Measurements from ENCODE around the gene SH2D5.

DNA sequence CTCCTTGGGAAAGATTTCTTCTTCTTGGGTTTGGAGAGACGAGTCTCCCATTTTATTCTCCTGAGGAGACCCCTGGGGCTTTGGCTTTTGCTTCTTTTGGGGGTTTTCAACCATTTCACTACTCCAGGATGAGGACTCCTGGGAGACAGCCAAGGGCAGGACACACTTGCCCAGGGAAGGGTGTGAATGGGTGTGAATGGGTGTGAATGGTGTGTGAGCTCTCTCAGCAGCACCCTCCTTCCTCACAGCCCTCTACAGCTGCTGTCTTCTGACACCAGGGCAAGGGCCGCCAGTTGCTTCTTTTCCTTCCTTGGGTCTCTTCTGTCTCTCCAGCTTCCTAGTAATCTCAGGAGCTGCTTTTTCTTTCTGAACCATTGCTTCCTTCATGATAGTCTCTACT lies 38.9 kb downstream of the SH2D5 start:
- TF ChIP-seq EZH2 (IDR thresholded peaks at IDR 0.05; ENCODE audit: low read length, unreplicated experiment) (no peak), EZH2phosphoT487 (IDR thresholded peaks at IDR 0.05; ENCODE audit: borderline replicate concordance, low read length) (no peak)
- TF ChIP-seq, protein P1, sequence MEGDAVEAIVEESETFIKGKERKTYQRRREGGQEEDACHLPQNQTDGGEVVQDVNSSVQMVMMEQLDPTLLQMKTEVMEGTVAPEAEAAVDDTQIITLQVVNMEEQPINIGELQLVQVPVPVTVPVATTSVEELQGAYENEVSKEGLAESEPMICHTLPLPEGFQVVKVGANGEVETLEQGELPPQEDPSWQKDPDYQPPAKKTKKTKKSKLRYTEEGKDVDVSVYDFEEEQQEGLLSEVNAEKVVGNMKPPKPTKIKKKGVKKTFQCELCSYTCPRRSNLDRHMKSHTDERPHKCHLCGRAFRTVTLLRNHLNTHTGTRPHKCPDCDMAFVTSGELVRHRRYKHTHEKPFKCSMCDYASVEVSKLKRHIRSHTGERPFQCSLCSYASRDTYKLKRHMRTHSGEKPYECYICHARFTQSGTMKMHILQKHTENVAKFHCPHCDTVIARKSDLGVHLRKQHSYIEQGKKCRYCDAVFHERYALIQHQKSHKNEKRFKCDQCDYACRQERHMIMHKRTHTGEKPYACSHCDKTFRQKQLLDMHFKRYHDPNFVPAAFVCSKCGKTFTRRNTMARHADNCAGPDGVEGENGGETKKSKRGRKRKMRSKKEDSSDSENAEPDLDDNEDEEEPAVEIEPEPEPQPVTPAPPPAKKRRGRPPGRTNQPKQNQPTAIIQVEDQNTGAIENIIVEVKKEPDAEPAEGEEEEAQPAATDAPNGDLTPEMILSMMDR (conservative IDR thresholded peaks at IDR 0.05; ENCODE audit: low read depth, low read length) = no peak
